HG02981 (cell line): ENCODE results near the gene BTF3L4.

Source experiments
- ATAC-seq: cut with Tn5 transposase; IDR thresholded peaks from one replicate; pipeline ENCODE4 v1.9.1; 2021; ENCODE audit warnings: mild to moderate bottlenecking, moderate library complexity; ENCODE audit not compliant: unreplicated experiment

Gene BTF3L4

GRCh38 chr1:52122384-52122783 lies 66.3 kb downstream of the BTF3L4 start:
- no peak for ATAC-seq

GRCh38 chr1:52123622-52124021 lies 67.5 kb downstream of the BTF3L4 start:
- no peak for ATAC-seq

- no peak for ATAC-seq
These were observed 69.8 kb downstream of the BTF3L4 start for GRCh38 chr1:52125736-52126359.

GRCh38 chr1:52127181-52128180 lies 71.4 kb downstream of the BTF3L4 start:
- ATAC-seq: no peak

GRCh38 chr1:52139817-52140540 lies 83.9 kb downstream of the BTF3L4 start:
- ATAC-seq: no peak
